ENCODE measurements around the gene RBP3.

Gene RBP3

DNA sequence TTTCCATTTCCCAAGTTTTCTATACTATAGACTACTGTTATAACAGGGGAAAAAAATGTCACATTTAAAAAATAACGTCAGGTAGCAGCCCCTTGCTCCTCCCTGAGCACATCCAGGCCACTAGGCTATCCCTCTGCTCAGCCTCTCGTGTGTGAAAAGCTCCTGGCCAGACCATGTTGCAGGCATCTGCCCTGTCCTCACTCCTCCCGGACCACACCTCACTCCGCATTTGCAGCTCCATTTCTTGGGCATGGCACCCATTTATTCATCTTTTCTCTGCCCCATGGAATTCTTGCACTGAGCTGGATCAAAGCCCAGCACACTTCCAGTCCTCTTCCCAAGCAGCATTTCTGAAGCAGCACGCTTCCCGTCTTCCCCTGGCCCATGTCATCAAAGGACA is 27.4 kb upstream of the RBP3 start:
- no peak for DNase-seq

GRCh38 chr10:47321521-47322195 is 26.5 kb upstream of the RBP3 start:
- DNase-seq = no peak

- no peak for DNase-seq
These were observed 25.7 kb upstream of the RBP3 start, which contains the start of gene GDF2 for GRCh38 chr10:47322300-47323061. TSS of gene GDF2 (plus strand) at chr10:47322454. CDS start at chr10:47322669, 215 bp downstream.

- no peak for DNase-seq
These were observed 25.1 kb upstream of the RBP3 start for GRCh38 chr10:47323087-47323486.

DNA sequence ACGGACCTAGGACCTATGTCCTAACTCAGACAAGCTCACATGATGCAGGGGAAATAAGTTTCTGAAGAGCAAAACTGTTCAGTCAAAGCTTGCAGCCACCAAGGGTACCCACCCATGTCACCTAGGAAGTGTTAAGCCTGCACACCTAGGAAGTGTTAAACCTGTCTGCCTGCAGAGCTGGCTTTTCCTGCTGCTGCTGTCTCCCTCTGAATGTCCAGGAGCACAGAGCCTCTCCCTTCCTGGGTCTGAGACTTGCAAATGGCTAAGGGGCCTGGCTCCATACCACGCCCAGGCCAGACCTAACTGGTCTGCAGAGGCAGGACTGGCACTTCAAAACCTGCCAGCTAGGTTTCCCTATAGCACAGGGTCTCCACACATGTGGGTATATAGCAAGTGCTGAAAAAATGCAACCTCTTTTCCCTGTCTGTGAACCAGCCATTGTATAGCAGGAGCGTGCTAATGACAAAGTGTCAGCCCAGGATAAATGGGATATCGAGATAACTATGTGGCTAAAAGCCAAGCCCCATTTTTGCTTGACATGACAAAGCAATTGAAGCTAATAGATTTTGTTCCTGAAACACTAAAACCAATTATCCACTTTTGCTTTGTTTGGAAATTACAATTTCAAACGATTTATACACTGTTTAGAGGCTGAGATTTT is 24.4 kb upstream of the RBP3 start:
- no peak for DNase-seq

GRCh38 chr10:47325303-47326291 is 22.6 kb upstream of the RBP3 start:
- no peak for DNase-seq

- DNase-seq = no peak
These were observed 21.7 kb upstream of the RBP3 start for GRCh38 chr10:47326306-47326926.

DNA sequence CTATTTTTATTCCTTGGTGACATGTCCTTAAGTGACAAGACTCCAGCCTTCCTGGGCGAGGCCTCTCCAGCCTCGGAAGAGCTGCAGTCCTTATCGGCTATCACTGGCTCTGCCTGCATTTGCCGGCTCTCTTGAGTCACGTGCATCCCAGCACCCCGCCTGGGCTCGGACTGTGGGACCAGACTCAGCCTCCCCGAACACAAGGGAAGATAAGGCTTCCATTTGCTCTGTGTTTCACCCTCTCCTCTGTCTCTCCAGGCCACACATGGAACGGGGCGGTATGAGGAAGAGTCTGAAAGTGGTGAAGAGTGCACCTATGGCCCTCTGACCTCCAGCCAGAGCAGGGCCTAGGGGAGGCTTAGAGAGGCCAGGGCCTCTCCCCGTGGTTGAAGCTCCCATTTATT is 21.2 kb upstream of the RBP3 start:
- no peak for DNase-seq

GRCh38 chr10:47329855-47330254 is 18.3 kb upstream of the RBP3 start:
- no peak for DNase-seq

GRCh38 chr10:47330366-47330765 is 17.8 kb upstream of the RBP3 start:
- no peak for DNase-seq

DNA sequence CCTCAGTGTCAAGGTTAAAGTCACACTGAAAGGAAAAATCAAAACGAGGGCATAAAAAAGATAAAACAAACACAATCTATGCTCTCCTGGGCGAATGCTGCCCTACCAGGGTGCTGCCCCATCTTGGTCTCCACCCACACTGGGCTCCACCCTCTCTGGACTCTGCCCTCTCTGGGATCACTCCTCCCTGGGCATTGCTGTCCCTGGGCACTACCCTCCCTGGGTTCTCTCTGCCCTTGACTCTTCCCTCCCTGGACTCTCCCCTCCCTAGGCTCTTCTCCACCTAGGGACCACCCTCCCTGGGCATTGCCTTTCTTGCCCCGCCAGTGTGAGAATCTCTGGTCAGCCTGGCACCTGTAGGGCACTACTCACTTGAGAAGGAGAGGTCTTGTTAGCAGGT is 17.4 kb upstream of the RBP3 start:
- no peak for DNase-seq

GRCh38 chr10:47331491-47331890 is 16.7 kb upstream of the RBP3 start:
- no peak for DNase-seq

DNA sequence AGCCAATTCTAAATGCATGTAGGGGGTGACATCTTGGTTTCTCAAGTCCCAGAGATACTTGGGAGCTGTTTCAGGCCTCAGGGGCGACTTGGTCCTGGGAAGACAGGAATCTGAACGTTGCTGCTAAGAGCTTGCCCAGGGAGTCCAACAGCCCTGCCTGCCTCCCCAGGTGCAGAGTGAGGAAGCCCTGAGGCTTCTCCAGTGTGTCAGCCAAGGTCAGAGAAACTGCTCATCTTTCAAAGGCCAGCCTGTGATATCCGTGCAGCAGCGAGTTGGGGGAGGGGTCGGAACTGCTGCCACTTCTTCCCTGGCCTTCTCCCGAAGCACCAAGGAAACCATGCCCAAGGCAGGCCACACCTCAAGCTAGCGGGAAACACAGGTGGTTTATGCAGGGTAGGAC is 16.2 kb upstream of the RBP3 start:
- DNase-seq = no peak

DNA sequence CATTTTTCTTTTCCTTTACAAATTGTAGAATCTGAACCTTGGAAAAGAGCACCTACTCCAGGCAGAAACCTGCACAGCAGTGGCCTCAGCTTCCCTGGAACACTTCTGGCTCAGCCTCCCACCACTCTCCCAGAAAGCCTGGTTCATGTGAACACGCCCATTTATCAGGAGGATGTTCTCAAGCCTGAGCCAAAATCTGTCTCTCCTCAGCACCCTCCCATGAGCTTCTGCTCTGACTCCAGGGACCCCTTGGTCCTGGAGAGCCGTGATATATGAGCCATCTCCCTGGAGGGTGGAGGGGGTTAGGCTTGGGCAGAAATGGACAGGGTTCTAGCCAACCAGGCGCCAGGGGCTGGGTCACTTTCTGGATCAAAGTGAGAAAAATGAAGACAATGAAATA is 15.8 kb upstream of the RBP3 start:
- DNase-seq = no peak

GRCh38 chr10:47332946-47333345 is 15.2 kb upstream of the RBP3 start:
- no peak for DNase-seq

DNA sequence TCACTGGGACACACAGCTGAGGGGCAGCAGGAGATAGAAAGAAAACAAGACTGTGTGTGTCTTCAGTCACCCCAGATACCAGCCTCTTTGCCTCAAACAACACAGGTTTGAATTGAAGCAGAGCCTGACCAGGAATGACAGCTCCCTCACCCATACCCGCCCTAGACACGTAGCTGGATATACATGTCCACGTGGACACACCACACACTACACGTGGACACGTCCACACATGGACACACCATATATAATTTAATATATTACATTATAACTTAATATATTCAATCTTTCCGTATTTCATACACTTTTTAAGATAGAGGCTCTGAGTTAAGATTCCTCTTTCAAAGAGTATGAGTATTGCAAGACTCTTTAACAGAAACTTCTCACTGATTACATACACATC is 14.6 kb upstream of the RBP3 start:
- DNase-seq = no peak

DNA sequence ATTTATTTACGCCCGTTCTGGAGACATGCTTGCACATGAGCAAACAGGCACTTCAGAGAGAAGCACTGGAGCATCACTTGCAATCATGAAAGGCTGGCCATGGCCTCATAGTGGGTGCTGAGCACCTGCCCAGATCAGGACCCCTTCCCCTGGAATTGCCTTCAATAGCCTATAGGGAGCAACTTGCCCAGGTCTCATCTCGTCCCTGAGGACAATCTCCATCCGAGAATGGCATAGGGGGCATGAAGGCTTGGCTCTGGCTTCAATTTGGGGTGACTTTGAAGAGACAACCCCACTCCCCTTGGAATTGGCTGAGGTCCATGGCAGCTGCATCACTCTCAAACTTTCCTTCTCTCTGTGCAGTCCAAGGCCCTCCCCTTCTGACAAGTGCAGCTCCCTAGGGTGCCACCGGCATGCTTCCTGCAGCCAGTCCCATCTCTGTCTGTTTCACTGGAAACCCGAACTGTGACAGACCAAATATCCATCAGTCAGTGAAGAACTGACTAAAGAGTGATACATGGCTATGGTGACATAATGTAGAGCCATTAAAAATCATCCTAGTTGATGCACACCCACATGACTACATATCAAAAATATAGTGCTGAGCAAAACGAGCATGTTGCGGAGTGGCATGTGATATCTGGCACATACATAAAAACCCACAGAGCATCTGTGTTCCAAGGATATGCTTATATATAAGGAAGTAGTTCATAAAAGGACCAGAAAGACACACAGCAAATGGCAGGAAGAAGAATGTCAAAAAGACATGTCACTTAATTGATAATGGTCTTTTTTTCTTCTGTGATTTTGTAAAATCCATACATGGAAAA is 13.5 kb upstream of the RBP3 start:
- DNase-seq = no peak

DNA sequence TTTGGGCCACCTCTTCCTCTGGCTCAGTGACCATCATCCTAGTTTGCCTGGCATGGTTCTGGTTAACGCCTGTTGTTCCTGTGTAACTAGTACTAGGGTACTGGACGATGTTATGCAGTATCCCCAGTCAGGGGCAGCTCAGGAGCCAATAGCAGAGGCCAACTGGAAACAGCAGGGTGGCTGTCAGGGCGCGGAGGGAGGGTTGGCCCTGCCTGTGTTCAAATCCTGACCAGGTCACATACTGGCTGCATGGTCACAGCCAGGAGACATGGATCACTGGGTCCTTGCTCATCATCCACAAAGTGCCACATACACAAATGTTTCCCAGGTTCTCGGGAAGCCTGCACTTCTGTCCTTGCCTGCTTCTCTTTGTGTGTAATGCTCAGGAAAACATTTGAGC is 12.3 kb upstream of the RBP3 start:
- DNase-seq = no peak

- no peak for DNase-seq
These were observed 11.6 kb upstream of the RBP3 start for GRCh38 chr10:47336387-47337134.

- DNase-seq = no peak
These were observed 10.9 kb upstream of the RBP3 start for GRCh38 chr10:47337310-47337709.

Data from NK-92 treated with Interleukin-12 subunit alpha and Interleukin-12 subunit beta, amount 100 ng/mL, for 24 hours (cell line).